Measurements from ENCODE around the gene TUBB4B. TPM values are rescaled to one million over a fixed set of nuclear protein-coding genes. Genes with fewer than 3 reads are reported as not detected.

TUBB4B gene
- total RNA-seq, 2 experiments from 2014 or later: 417 to 443 TPM

- ChIA-PET POLR2A (no interaction called here), CTCF (ENCODE audit: unreplicated experiment) (interaction anchor here (0.6 kb wide), 1 partner anchor 91 kb away, joined by 8 read pairs; no protein-coding TSS in a partner anchor)
- intact Hi-C loops (cut with micrococcal nuclease; ENCODE audit: unreplicated experiment): no loop called here
- Histone ChIP-seq H3K36me3 (ENCODE audit: insufficient read depth, low read length) (peaks cover 13% of the 10 kb centered on the region; the same call in 1 of the 2 replicates), H3K27ac (ENCODE audit: low read depth, low read length, poor library complexity, severe bottlenecking) (no peak overlapping the region), H3K9me2 (ENCODE audit: insufficient read depth, low read length) (no peaks in the 10 kb centered on the region), H3K4me2 (ENCODE audit: low read length) (peak overlapping the region; percentile 94; the same call in 1 of the 2 replicates), H3K79me2 (ENCODE audit: insufficient read depth, low read depth, low read length) (peaks cover 14% of the 10 kb centered on the region), H3K4me3 (ENCODE audit: low read depth, low read length, poor library complexity, severe bottlenecking) (no peak overlapping the region), H4K20me1 (ENCODE audit: insufficient read depth, low read length) (peaks cover 5% of the 10 kb centered on the region; the same call in 1 of the 2 replicates), H3K4me1 (ENCODE audit: insufficient read depth, low read length, poor library complexity, severe bottlenecking) (peaks cover 42% of the 10 kb centered on the region), H2AFZ (ENCODE audit: low read length) (no peak overlapping the region), H3K9me3 (ENCODE audit: low read length) (no peaks in the 10 kb centered on the region)
- BruUV-seq (replicated peaks): no TSS peak
- no peak for TF ChIP-seq EZH2phosphoT487 (IDR thresholded peaks at IDR 0.05; ENCODE audit: borderline replicate concordance, low read depth, low read length)
- no peak for TF ChIP-seq CTCF (conservative IDR thresholded peaks at IDR 0.05; ENCODE audit: low read length)
- DNase-seq (ENCODE audit: low spot score): no peak
Measured at GRCh38 chr9:137251490-137252268, 10.6 kb downstream of the TUBB4B start.

GRCh38 chr9:137252555-137253506, 11.7 kb downstream of the TUBB4B start:
- no TSS peak for BruUV-seq (replicated peaks)
- no peaks in the 10 kb centered on the region for H3K9me3 ChIP-seq (ENCODE audit: low read length)
- peaks cover 20% of the 10 kb centered on the region; the same call in 1 of the 2 replicates for H3K36me3 ChIP-seq (ENCODE audit: insufficient read depth, low read length)
- CTCF ChIA-PET (ENCODE audit: unreplicated experiment): interaction anchor here (0.6 kb wide), 1 partner anchor 90 kb away, joined by 8 read pairs; no protein-coding TSS in a partner anchor
- H3K27ac ChIP-seq (ENCODE audit: low read depth, low read length, poor library complexity, severe bottlenecking): peak overlapping the region; percentile 58
- POLR2A ChIA-PET: interaction anchor here (1.0 to 4.4 kb wide), 4 partner anchors 10 to 22 kb away, joined by 3 to 26 read pairs (median 8); partner anchors contain the start of gene TUBB4B
- H4K20me1 ChIP-seq (ENCODE audit: insufficient read depth, low read length): peaks cover 5% of the 10 kb centered on the region; the same call in 1 of the 2 replicates
- no peaks in the 10 kb centered on the region for H3K9me2 ChIP-seq (ENCODE audit: insufficient read depth, low read length)
- TF ChIP-seq EZH2phosphoT487 (IDR thresholded peaks at IDR 0.05; ENCODE audit: borderline replicate concordance, low read depth, low read length) (no peak), CTCF (conservative IDR thresholded peaks at IDR 0.05; ENCODE audit: low read length) (no peak)
- H2AFZ ChIP-seq (ENCODE audit: low read length): no peak overlapping the region
- peak overlapping the region; percentile 94 for H3K4me2 ChIP-seq (ENCODE audit: low read length)
- peak; percentile 76 for DNase-seq (ENCODE audit: low spot score)
- peaks cover 20% of the 10 kb centered on the region for H3K79me2 ChIP-seq (ENCODE audit: insufficient read depth, low read depth, low read length)
- H3K4me3 ChIP-seq (ENCODE audit: low read depth, low read length, poor library complexity, severe bottlenecking): peak overlapping the region; percentile 98
- H3K4me1 ChIP-seq (ENCODE audit: insufficient read depth, low read length, poor library complexity, severe bottlenecking): peaks cover 43% of the 10 kb centered on the region
- intact Hi-C loops (cut with micrococcal nuclease; ENCODE audit: unreplicated experiment): no loop called here

All from OCI-LY7 (cell line).